ENCODE measurements around the gene DNM3. TPM values are rescaled to one million over a fixed set of nuclear protein-coding genes. Genes with fewer than 3 reads are reported as not detected.
"Not testable (repeated sequence)": the region's sequence is repeated elsewhere in the genome, so short reads cannot be mapped to it uniquely, and the experiment has no call there.

Gene DNM3
- polyA plus RNA-seq, 3 donors: 0.15 TPM; not detected in 2

- H3K27me3 Mint-ChIP-seq (ENCODE audit: low read depth in 3 of 3): peaks cover 0 to 3% (median 1%) of the 10 kb centered on the region in 3 donors
- TF ChIP-seq, protein P1, sequence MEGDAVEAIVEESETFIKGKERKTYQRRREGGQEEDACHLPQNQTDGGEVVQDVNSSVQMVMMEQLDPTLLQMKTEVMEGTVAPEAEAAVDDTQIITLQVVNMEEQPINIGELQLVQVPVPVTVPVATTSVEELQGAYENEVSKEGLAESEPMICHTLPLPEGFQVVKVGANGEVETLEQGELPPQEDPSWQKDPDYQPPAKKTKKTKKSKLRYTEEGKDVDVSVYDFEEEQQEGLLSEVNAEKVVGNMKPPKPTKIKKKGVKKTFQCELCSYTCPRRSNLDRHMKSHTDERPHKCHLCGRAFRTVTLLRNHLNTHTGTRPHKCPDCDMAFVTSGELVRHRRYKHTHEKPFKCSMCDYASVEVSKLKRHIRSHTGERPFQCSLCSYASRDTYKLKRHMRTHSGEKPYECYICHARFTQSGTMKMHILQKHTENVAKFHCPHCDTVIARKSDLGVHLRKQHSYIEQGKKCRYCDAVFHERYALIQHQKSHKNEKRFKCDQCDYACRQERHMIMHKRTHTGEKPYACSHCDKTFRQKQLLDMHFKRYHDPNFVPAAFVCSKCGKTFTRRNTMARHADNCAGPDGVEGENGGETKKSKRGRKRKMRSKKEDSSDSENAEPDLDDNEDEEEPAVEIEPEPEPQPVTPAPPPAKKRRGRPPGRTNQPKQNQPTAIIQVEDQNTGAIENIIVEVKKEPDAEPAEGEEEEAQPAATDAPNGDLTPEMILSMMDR (IDR thresholded peaks at IDR 0.05): no peak
- WGBS (ENCODE audit: insufficient coverage): 100% methylated on average over 2 of the region's 2 CpGs
- H4K20me1 ChIP-seq (ENCODE audit: insufficient read depth, low read length): no peaks in the 10 kb centered on the region
- H3K4me1 Mint-ChIP-seq: no peaks in the 10 kb centered on the region
- H3K4me2 ChIP-seq (replicated peaks; ENCODE audit: extremely low read depth, low read length, poor library complexity, severe bottlenecking): no peak overlapping the region
- no peaks in the 10 kb centered on the region for H3K27me3 ChIP-seq (ENCODE audit: control insufficient read depth in 2 of 2, insufficient read depth in 2 of 2, low read length in 2 of 2)
- H3K79me2 ChIP-seq (ENCODE audit: insufficient read depth, low read length): no peaks in the 10 kb centered on the region
- H3K9ac ChIP-seq (ENCODE audit: insufficient read depth, low read length, poor library complexity, severe bottlenecking): no peak overlapping the region
- H3K4me3 Mint-ChIP-seq: no peak overlapping the region
- no peak for DNase-seq
- peaks cover 6 to 10% of the 10 kb centered on the region in 2 donors for H3K9me3 ChIP-seq (replicated peaks in 1 of 2; ENCODE audit: control insufficient read depth in 1 of 2, insufficient read depth in 1 of 2, low read length in 2 of 2)
- intact Hi-C loops (cut with micrococcal nuclease): no loop called here
- no peak overlapping the region for H2AFZ ChIP-seq (ENCODE audit: insufficient read depth, low read depth, low read length, poor library complexity, severe bottlenecking)
- H3K27ac ChIP-seq (ENCODE audit: low read depth in 1 of 2, low read length in 2 of 2): no peak overlapping the region
- H3K4me1 ChIP-seq (ENCODE audit: control insufficient read depth in 1 of 2, insufficient read depth in 2 of 2, low read length in 2 of 2): no peaks in the 10 kb centered on the region
- no peak overlapping the region for H3K4me3 ChIP-seq (replicated peaks in 1 of 3; ENCODE audit: low read depth in 2 of 3, low read length in 3 of 3)
- no peaks in the 10 kb centered on the region for H3K36me3 ChIP-seq (replicated peaks in 1 of 2; ENCODE audit: control insufficient read depth in 1 of 2, insufficient read depth in 2 of 2, low read length in 2 of 2)
- H3K9me3 Mint-ChIP-seq: peaks cover 5 to 20% (median 12%) of the 10 kb centered on the region in 7 donors
- H3K36me3 Mint-ChIP-seq: no peaks in the 10 kb centered on the region
- no peak overlapping the region for H3K27ac Mint-ChIP-seq
Measured at GRCh38 chr1:172298911-172299310, 457.6 kb downstream of the DNM3 start.

GRCh38 chr1:172299515-172299914, 458.2 kb downstream of the DNM3 start:
- Mint-ChIP-seq H3K4me3 (no peak overlapping the region), H3K27ac (no peak overlapping the region), H3K9me3 (peaks cover 6 to 23% (median 13%) of the 10 kb centered on the region in 7 donors), H3K4me1 (no peaks in the 10 kb centered on the region), H3K27me3 (ENCODE audit: low read depth in 3 of 3) (peaks cover 0 to 3% (median 1%) of the 10 kb centered on the region in 3 donors), H3K36me3 (no peaks in the 10 kb centered on the region)
- intact Hi-C loops (cut with micrococcal nuclease): no loop called here
- TF ChIP-seq, protein P1 (IDR thresholded peaks at IDR 0.05): no peak
- H3K4me1 ChIP-seq (ENCODE audit: control insufficient read depth in 1 of 2, insufficient read depth in 2 of 2, low read length in 2 of 2): no peaks in the 10 kb centered on the region
- no peak overlapping the region for H3K9ac ChIP-seq (ENCODE audit: insufficient read depth, low read length, poor library complexity, severe bottlenecking)
- H3K79me2 ChIP-seq (ENCODE audit: insufficient read depth, low read length): no peaks in the 10 kb centered on the region
- peaks cover 6 to 10% of the 10 kb centered on the region in 2 donors for H3K9me3 ChIP-seq (replicated peaks in 1 of 2; ENCODE audit: control insufficient read depth in 1 of 2, insufficient read depth in 1 of 2, low read length in 2 of 2)
- H4K20me1 ChIP-seq (ENCODE audit: insufficient read depth, low read length): no peaks in the 10 kb centered on the region
- no peak for DNase-seq
- H3K36me3 ChIP-seq (replicated peaks in 1 of 2; ENCODE audit: control insufficient read depth in 1 of 2, insufficient read depth in 2 of 2, low read length in 2 of 2): no peaks in the 10 kb centered on the region
- H3K27me3 ChIP-seq (ENCODE audit: control insufficient read depth in 2 of 2, insufficient read depth in 2 of 2, low read length in 2 of 2): no peaks in the 10 kb centered on the region
- H3K27ac ChIP-seq (ENCODE audit: low read depth in 1 of 2, low read length in 2 of 2): no peak overlapping the region
- H3K4me2 ChIP-seq (replicated peaks; ENCODE audit: extremely low read depth, low read length, poor library complexity, severe bottlenecking): no peak overlapping the region
- H3K4me3 ChIP-seq (replicated peaks in 1 of 3; ENCODE audit: low read depth in 2 of 3, low read length in 3 of 3): no peak overlapping the region
- no peak overlapping the region for H2AFZ ChIP-seq (ENCODE audit: insufficient read depth, low read depth, low read length, poor library complexity, severe bottlenecking)

DNA sequence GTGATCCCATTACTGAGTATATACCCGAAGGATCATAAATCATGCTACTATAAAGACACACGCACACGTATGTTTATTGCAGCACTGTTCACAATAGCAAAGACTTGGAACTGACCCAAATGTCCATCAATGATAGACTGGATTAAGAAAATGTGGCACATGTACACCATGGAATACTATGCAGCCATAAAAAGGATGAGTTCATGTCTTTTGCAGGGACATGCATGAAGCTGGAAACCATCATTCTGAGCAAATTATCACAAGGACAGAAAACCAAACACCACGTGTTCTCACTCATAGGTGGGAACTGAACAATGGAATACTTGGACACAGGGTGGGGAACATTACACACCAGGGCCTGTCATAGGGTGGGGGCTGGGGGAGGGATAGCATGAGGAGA, 466.2 kb downstream of the DNM3 start:
- H2AFZ ChIP-seq (ENCODE audit: insufficient read depth, low read depth, low read length, poor library complexity, severe bottlenecking); DNase-seq; H3K27ac Mint-ChIP-seq; H3K4me2 ChIP-seq (replicated peaks; ENCODE audit: extremely low read depth, low read length, poor library complexity, severe bottlenecking); H3K4me3 Mint-ChIP-seq; H3K36me3 ChIP-seq (replicated peaks in 1 of 2; ENCODE audit: control insufficient read depth in 1 of 2, insufficient read depth in 2 of 2, low read length in 2 of 2); H3K79me2 ChIP-seq (ENCODE audit: insufficient read depth, low read length); H3K4me1 ChIP-seq (ENCODE audit: control insufficient read depth in 1 of 2, insufficient read depth in 2 of 2, low read length in 2 of 2); intact Hi-C loops (cut with micrococcal nuclease); H3K27me3 Mint-ChIP-seq (ENCODE audit: low read depth in 3 of 3); H3K27me3 ChIP-seq (ENCODE audit: control insufficient read depth in 2 of 2, insufficient read depth in 2 of 2, low read length in 2 of 2); H3K9me3 ChIP-seq (replicated peaks in 1 of 2; ENCODE audit: control insufficient read depth in 1 of 2, insufficient read depth in 1 of 2, low read length in 2 of 2); H3K36me3 Mint-ChIP-seq; H3K9ac ChIP-seq (ENCODE audit: insufficient read depth, low read length, poor library complexity, severe bottlenecking); H3K4me3 ChIP-seq (replicated peaks in 1 of 3; ENCODE audit: low read depth in 2 of 3, low read length in 3 of 3); H3K4me1 Mint-ChIP-seq; H4K20me1 ChIP-seq (ENCODE audit: insufficient read depth, low read length); H3K27ac ChIP-seq (ENCODE audit: low read depth in 1 of 2, low read length in 2 of 2): not testable (repeated sequence)
- WGBS (ENCODE audit: insufficient coverage): 100% methylated on average over 1 of the region's 4 CpGs
- H3K9me3 Mint-ChIP-seq: peaks cover under 1 to 19% (median 12%) of the 10 kb centered on the region in 7 donors
